Aortic smooth muscle cell (primary cell): ENCODE measurements around the gene OR4C5. TPM values are rescaled to one million over a fixed set of nuclear protein-coding genes. Genes with fewer than 3 reads are reported as not detected.

ENCODE experiments used
- total RNA-seq: library from RNA; depleted of rRNA; stranded (reverse); fragments of >200 nt; gene quantifications from 2 replicates; pipeline ENCODE4 v1.2.3, GENCODE V29; 2014

Gene OR4C5
- not detected in 2 replicates for total RNA-seq

DNA sequence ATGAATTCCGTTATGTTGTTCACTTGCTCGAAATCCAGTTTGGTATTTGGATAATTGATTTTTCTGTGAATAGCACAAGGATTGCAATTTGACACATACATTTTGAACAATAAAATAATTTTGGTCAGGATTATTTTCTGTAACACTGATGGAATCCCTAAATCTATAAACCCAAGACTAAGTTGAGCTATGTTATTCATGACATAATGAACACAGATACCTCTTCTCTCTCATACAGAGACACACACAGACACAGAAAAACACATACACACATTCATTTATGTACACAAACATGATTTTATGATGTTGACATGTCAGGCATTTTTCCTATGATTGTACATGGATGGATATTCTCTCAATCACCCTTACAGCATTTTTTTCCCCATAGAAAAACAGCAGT is at the start of gene OR4C5:
Gene OR4C5 (minus strand): TSS at position 101 of the 400 bp plus-strand sequence. CDS start 0 bp downstream, at position 101.

DNA sequence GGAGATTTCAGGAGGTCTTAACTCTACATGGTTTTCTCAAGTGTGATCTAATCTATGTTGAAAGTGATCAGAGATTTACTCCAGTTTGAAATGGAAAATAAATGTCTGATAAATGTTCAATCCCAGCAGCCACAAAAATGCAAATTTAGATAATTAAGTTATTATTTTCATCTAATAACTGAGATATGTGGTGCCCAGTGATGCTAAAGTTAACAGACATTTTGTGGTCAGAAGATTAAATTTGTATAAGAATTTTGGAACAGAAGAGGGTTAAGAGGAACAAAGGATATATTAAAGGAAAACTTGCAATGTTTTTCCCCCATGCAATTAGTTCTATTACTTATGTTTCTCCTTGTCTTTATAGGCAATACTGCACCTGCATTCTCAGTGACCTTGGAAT is 41.6 kb downstream of the OR4C5 start, which contains the start of gene OR4C3:
Gene OR4C3 (plus strand): TSS at position 301 of the 400 bp plus-strand sequence. CDS start 102 bp downstream, outside the sequence.

Other genes starting within 250 kb of the OR4C5 start
- gene OR4B1, start 149.7 kb downstream of the OR4C5 start, total RNA-seq = not detected in 2 replicates
- gene OR4X2, start 121.4 kb downstream of the OR4C5 start, total RNA-seq = not detected in 2 replicates
- gene OR4X1, start 102.6 kb downstream of the OR4C5 start, total RNA-seq = not detected in 2 replicates
- not detected in 2 replicates for gene OR4S1, start 60.2 kb downstream of the OR4C5 start, total RNA-seq
- not detected in 2 replicates for gene OR4C3, start 41.5 kb downstream of the OR4C5 start, total RNA-seq
- not detected in 2 replicates for gene OR4A47, start 122.3 kb upstream of the OR4C5 start, total RNA-seq